Astrocyte of the spinal cord (primary cell): ENCODE measurements around the gene ALG8.

Experiments used
- DNase-seq: peaks from one replicate; pipeline ENCODE4 v3.0.0; 2011; ENCODE audit warnings: low read depth, low spot score
- H3K4me3 ChIP-seq: 2 replicates; pipeline ENCODE4 v1.5.1; 2011; ENCODE audit warnings: low read depth, mild to moderate bottlenecking, low read length, moderate library complexity
- CTCF ChIP-seq: IDR thresholded peaks from 2 replicates; pipeline ENCODE4 v1.5.1; 2012; ENCODE audit warnings: low read depth, mild to moderate bottlenecking, low read length, inconsistent platforms
- in situ Hi-C: cut with HindIII; loops from 2 replicates; pipeline ENCODE4 v1.10.0; 2017; ENCODE audit warnings: low sequenced_read_pairs

Gene ALG8

GRCh38 chr11:78149646-78150045 lies 10.2 kb upstream of the ALG8 start:
- no peak overlapping the region for H3K4me3 ChIP-seq
- in situ Hi-C loops, result no loop called here
- peak; percentile 48 for TF ChIP-seq CTCF
- peak; percentile 56 for DNase-seq

GRCh38 chr11:78147807-78148206 lies 8.4 kb upstream of the ALG8 start:
- in situ Hi-C loops, result no loop called here
- TF ChIP-seq CTCF, result no peak
- no peak for DNase-seq
- no peak overlapping the region for H3K4me3 ChIP-seq

- no peak overlapping the region for H3K4me3 ChIP-seq
- no peak for DNase-seq
- in situ Hi-C loops, result no loop called here
- TF ChIP-seq CTCF, result no peak
These were observed 6.1 kb upstream of the ALG8 start for GRCh38 chr11:78145511-78146025.

- H3K4me3 ChIP-seq, result peak overlapping the region; percentile 99
- in situ Hi-C loops, result no loop called here
- DNase-seq, result no peak
- no peak for TF ChIP-seq CTCF
These were observed 1.1 kb upstream of the ALG8 start for GRCh38 chr11:78140392-78141077.

GRCh38 chr11:78138694-78139421 lies 568 bp downstream of the ALG8 start:
- in situ Hi-C loops, result no loop called here
- no peak for TF ChIP-seq CTCF
- peak overlapping the region; percentile 99 for H3K4me3 ChIP-seq
- peak; percentile 15 for DNase-seq

GRCh38 chr11:78138291-78138690 lies 1.1 kb downstream of the ALG8 start:
- no peak for TF ChIP-seq CTCF
- peak overlapping the region; percentile 99 for H3K4me3 ChIP-seq
- in situ Hi-C loops, result no loop called here
- DNase-seq, result no peak
